IMR-90 (cell line): ENCODE results near the gene NUP93. TPM values are rescaled to one million over a fixed set of nuclear protein-coding genes. Genes with fewer than 3 reads are reported as not detected.

Experiments
- ATAC-seq: fragments of 200-7000 bp; cut with Tn5 transposase; 2 replicates; pipeline ENCODE4 v1.9.1; 2020; ENCODE audit warnings: low read depth, mild to moderate bottlenecking, moderate library complexity
- BruUV-seq: library from RNA; stranded (reverse); fragments of 400-500 nt; replicated peaks from 2 replicates; lab custom pipeline; 2021; lab: Mats Ljungman, UMichigan
- CTCF ChIA-PET: fragments of 300-600 bp; formaldehyde crosslinking; extraction: SDS; loops from one replicate; lab custom pipeline; 2021; ENCODE audit warnings: antibody characterized with exemption; lab: Yijun Ruan, JAX
- POLR2A ChIA-PET: fragments of 300-600 bp; sonication (Branson Sonifier 250); formaldehyde crosslinking; loops from one replicate; lab custom pipeline; 2022; ENCODE audit warnings: antibody characterized with exemption; ENCODE audit not compliant: unreplicated experiment; lab: Charles Lee
- DNase-seq: peaks from one replicate; pipeline ENCODE4 v3.0.0; 2013
- H2AFZ ChIP-seq: replicated peaks from 2 replicates; pipeline ENCODE3; 2013; ENCODE audit warnings: low read length, mild to moderate bottlenecking; ENCODE audit not compliant: poor library complexity
- H2AK5ac ChIP-seq: 2 replicates; pipeline ENCODE4 v1.6.1; 2013; ENCODE audit warnings: low read depth, low read length, inconsistent platforms
- H2AK9ac ChIP-seq: replicated peaks from 2 replicates; pipeline ENCODE3; 2013; ENCODE audit warnings: mild to moderate bottlenecking, low read depth, low read length, moderate library complexity; ENCODE audit not compliant: poor library complexity
- H2BK120ac ChIP-seq: 2 replicates; pipeline ENCODE4 v1.6.1; 2013; ENCODE audit warnings: low read depth, low read length, inconsistent platforms
- H2BK15ac ChIP-seq: 3 replicates; pipeline ENCODE4 v1.6.1; 2013; ENCODE audit warnings: low read depth, low read length, inconsistent platforms
- H2BK20ac ChIP-seq: 2 replicates; pipeline ENCODE4 v1.6.1; 2013; ENCODE audit warnings: low read depth, mild to moderate bottlenecking, inconsistent platforms, low read length, moderate library complexity
- H2BK5ac ChIP-seq: 2 replicates; pipeline ENCODE4 v1.6.1; 2013; ENCODE audit warnings: mild to moderate bottlenecking, low read depth, low read length, inconsistent platforms; ENCODE audit not compliant: poor library complexity, severe bottlenecking
- H3K14ac ChIP-seq: replicated peaks from 2 replicates; pipeline ENCODE4 v1.6.1; 2013; ENCODE audit warnings: low read depth, low read length, inconsistent platforms
- H3K18ac ChIP-seq: 2 replicates; pipeline ENCODE4 v1.6.1; 2013; ENCODE audit warnings: low read depth, low read length, control low read depth
- H3K23ac ChIP-seq: 2 replicates; pipeline ENCODE4 v1.6.1; 2013; ENCODE audit warnings: low read depth, low read length, inconsistent platforms
- H3K27ac ChIP-seq: 2 replicates; pipeline ENCODE4 v1.5.1; 2013; ENCODE audit warnings: mild to moderate bottlenecking, control low read depth, low read length; ENCODE audit not compliant: insufficient read depth
- H3K27me3 ChIP-seq: 2 replicates; pipeline ENCODE4 v1.6.1; 2013; ENCODE audit warnings: low read length; ENCODE audit not compliant: control insufficient read depth, insufficient read depth
- H3K36me3 ChIP-seq: 2 replicates; pipeline ENCODE4 v1.6.1; 2013; ENCODE audit warnings: low read length, mixed read lengths; ENCODE audit not compliant: control insufficient read depth, insufficient read depth
- H3K4ac ChIP-seq: 2 replicates; pipeline ENCODE4 v1.6.1; 2013; ENCODE audit warnings: low read depth, low read length, inconsistent platforms
- H3K4me1 ChIP-seq: 2 replicates; pipeline ENCODE4 v1.6.1; 2013; ENCODE audit warnings: low read length, mixed read lengths; ENCODE audit not compliant: control insufficient read depth, insufficient read depth
- H3K4me2 ChIP-seq: 2 replicates; pipeline ENCODE4 v1.6.1; 2013; ENCODE audit warnings: low read depth, mild to moderate bottlenecking, control low read depth, low read length, moderate library complexity
- H3K4me3 ChIP-seq: 2 replicates; pipeline ENCODE4 v1.5.1; 2013; ENCODE audit warnings: low read depth, mild to moderate bottlenecking, control low read depth, low read length, moderate library complexity; ENCODE audit not compliant: insufficient read depth
- H3K56ac ChIP-seq: 2 replicates; pipeline ENCODE4 v1.6.1; 2013; ENCODE audit warnings: low read length, inconsistent platforms; ENCODE audit not compliant: insufficient read depth; ENCODE audit errors: extremely low read depth
- H3K79me1 ChIP-seq, 2 experiments: 2 replicates each; pipeline ENCODE4 v1.6.1; 2013; ENCODE audit warnings: low read length in 2 of 2, inconsistent platforms in 1 of 2, low read depth in 1 of 2
- H3K9ac ChIP-seq: 2 replicates; pipeline ENCODE4 v1.6.1; 2013; ENCODE audit warnings: low read depth, low read length, control low read depth
- H3K9me1 ChIP-seq: 2 replicates; pipeline ENCODE4 v1.6.1; 2013; ENCODE audit warnings: low read length, inconsistent platforms; ENCODE audit not compliant: insufficient read depth
- H3K9me3 ChIP-seq: 2 replicates; pipeline ENCODE4 v1.6.1; 2013; ENCODE audit warnings: low read length; ENCODE audit not compliant: control insufficient read depth, insufficient read depth
- H4K20me1 ChIP-seq: 2 replicates; pipeline ENCODE4 v1.6.1; 2013; ENCODE audit warnings: low read length, inconsistent platforms; ENCODE audit not compliant: insufficient read depth
- H4K5ac ChIP-seq: 2 replicates; pipeline ENCODE4 v1.6.1; 2013; ENCODE audit warnings: mild to moderate bottlenecking, low read depth, low read length, control low read depth
- H4K8ac ChIP-seq, 2 experiments: 2 replicates each; pipeline ENCODE4 v1.6.1; 2013; ENCODE audit warnings: low read depth in 2 of 2, low read length in 2 of 2, control low read depth in 1 of 2, inconsistent platforms in 1 of 2
- H4K91ac ChIP-seq: 2 replicates; pipeline ENCODE4 v1.6.1; 2013; ENCODE audit warnings: low read depth, low read length, inconsistent platforms; ENCODE audit not compliant: insufficient read depth
- CEBPB ChIP-seq: IDR thresholded peaks from 2 replicates; pipeline ENCODE4 v1.6.1; 2012; ENCODE audit warnings: low read depth, low read length, improper control_type of control experiment
- FOS ChIP-seq: fragments of 150-350 bp; IDR thresholded peaks from 2 replicates; pipeline ENCODE4 v1.6.1; 2016; ENCODE audit warnings: low read depth, low read length
- WGBS, 2 experiments: methylation state at CpG; one replicate each; pipeline versions ENCODE4 v1.1.5 to v1.1.7; 2013; ENCODE audit warnings: missing lambda C conversion rate in 2 of 2; ENCODE audit not compliant: insufficient read length in 1 of 2; ENCODE audit errors: extremely low coverage in 2 of 2; 5-methylcytosine and 5-hydroxymethylcytosine counted together
- dilution Hi-C: fragments of 300-500 bp; cut with HindIII; formaldehyde crosslinking; loops from one replicate; pipeline ENCODE4 v1.14.3; 2018; ENCODE audit warnings: low sequenced_read_pairs; ENCODE audit not compliant: unreplicated experiment
- in situ Hi-C: fragments of 300-500 bp; cut with MboI; formaldehyde crosslinking; loops from 3 replicates; pipeline ENCODE4 v1.14.3; 2019; ENCODE audit warnings: low sequenced_read_pairs, inconsistent platforms, mixed read lengths
- intact Hi-C: fragments of 100-400 bp; cut with micrococcal nuclease; formaldehyde crosslinking; loops from 2 replicates; pipeline ENCODE4 v1.10.0; 2022
- polyA plus RNA-seq, 3 experiments: library from polyadenylated mRNA; depleted of rRNA; stranded (reverse); fragments of >200 nt; gene quantifications; 2 replicates each; pipeline ENCODE4 v1.2.3, GENCODE V29; 2012; ENCODE audit warnings: low replicate concordance in 1 of 3
- total RNA-seq: library from RNA; depleted of rRNA; stranded (reverse); fragments of >200 nt; gene quantifications from 2 replicates; pipeline ENCODE4 v1.2.3, GENCODE V29; 2012

The NUP93 gene
- total and polyA plus RNA-seq, 2 of the 4 experiments (the other 2 are of a cell fraction) = 54.6 to 72.6 TPM

DNA sequence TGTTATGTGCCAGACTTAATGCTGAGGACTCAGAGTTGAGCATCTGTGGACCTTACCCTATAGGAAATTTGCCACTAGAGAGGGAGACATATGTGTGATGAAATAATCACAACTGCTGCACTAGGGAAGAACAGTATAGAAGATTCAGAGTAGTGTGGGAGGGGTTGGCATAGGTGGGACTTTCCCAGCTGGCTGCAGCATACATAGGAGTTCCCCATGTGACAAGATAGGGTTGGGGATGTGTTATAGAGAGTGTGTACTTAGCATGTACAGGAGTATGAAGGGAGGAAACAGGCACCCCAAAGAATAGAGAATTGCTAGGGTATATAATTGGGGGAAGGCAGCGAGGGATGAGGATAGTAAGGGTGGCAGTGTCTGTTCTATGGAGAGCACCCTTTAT, 2.9 kb downstream of the NUP93 start:
- TF ChIP-seq CEBPB (no peak), FOS (no peak)
- Histone ChIP-seq H3K27me3 (no peaks in the 10 kb centered on the region), H3K9me1 (peaks cover 8% of the 10 kb centered on the region), H2BK15ac (no peak overlapping the region), H3K4ac (no peak overlapping the region), H3K36me3 (peaks cover 2% of the 10 kb centered on the region; the same call in 1 of the 2 replicates), H2BK5ac (no peak overlapping the region), H3K27ac (no peak overlapping the region), H3K18ac (no peak overlapping the region), H2AK9ac (no peak overlapping the region), H4K5ac (no peak overlapping the region), H3K14ac (no peak overlapping the region), H3K9ac (no peak overlapping the region), H3K79me1 (peaks cover 51 to 88% of the 10 kb centered on the region in 2 experiments), H3K23ac (no peak overlapping the region), H3K9me3 (no peaks in the 10 kb centered on the region), H2BK120ac (no peak overlapping the region), H4K20me1 (peaks cover 12% of the 10 kb centered on the region), H3K4me3 (no peak overlapping the region), H3K4me2 (no peak overlapping the region), H3K56ac (no peak overlapping the region), H4K8ac (no peak overlapping the region), H2AK5ac (no peak overlapping the region), H2BK20ac (no peak overlapping the region), H2AFZ (no peak overlapping the region), H4K91ac (no peak overlapping the region), H3K4me1 (0 out of 2 replicates have a peak, but pooled peaks cover 1% of the 10 kb centered on the region)
- ChIA-PET POLR2A (no interaction called here), CTCF (no interaction called here)
- DNase-seq (no peak), ATAC-seq (no peak)
- dilution Hi-C loops (no loop called here), intact Hi-C loops (no loop called here), in situ Hi-C loops (no loop called here)
- no CpG with 5 or more reads among the region's 1 CpG for WGBS, 2 experiments
- BruUV-seq = no TSS peak
